ENCODE results near the gene ADCY6. TPM values are rescaled to one million over a fixed set of nuclear protein-coding genes. Genes with fewer than 3 reads are reported as not detected.

ADCY6 gene
- total RNA-seq, 2 experiments from 2014 or later: not detected

DNA sequence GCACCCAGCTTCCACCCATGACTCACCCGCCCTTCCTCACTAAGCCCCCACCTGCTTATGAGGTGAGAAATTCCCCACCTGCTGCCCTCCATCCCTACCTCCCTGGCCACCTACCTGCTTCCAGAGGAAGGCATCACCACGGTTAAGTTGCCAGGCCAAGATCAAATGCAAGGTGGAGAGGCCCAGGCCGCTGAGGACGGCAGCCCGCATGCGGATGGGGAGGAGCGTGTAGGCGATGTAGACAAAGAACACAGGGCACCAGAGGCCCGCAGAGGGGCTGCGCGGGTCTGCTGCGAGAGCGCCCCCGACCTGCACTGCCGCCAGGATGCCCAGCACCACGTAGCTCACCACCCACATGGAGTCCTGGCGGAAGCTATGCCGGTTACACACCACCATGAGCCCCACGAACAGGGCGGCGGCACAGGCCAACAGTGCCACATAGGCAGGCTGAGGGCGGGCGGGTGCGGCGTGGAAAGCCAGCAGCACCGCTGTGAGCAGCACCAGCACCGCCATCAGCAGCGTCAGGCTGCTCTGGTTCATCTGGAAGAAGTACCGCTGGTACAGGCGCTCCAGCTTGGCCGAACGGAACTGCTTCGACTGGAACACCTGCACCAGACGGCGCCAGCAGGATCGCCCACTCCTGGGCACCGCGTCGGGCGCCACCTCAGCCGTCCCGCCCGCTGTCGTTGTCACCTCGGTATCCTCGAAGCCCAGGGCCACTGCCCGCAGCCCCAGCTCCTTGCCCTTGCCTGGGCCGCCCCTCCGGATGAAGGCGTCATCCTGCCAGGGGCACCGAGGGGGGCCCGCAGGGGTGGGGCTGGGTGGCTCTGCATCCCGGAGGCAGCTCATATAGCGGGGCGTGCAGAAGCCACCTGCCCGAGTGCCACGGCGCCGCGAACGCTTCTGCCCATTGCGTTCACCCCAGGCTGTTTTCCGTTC is 6.2 kb downstream of the ADCY6 start:
- no peaks in the 10 kb centered on the region for H3K36me3 ChIP-seq (ENCODE audit: insufficient read depth, low read length)
- CTCF ChIA-PET (ENCODE audit: unreplicated experiment): no interaction called here

DNA sequence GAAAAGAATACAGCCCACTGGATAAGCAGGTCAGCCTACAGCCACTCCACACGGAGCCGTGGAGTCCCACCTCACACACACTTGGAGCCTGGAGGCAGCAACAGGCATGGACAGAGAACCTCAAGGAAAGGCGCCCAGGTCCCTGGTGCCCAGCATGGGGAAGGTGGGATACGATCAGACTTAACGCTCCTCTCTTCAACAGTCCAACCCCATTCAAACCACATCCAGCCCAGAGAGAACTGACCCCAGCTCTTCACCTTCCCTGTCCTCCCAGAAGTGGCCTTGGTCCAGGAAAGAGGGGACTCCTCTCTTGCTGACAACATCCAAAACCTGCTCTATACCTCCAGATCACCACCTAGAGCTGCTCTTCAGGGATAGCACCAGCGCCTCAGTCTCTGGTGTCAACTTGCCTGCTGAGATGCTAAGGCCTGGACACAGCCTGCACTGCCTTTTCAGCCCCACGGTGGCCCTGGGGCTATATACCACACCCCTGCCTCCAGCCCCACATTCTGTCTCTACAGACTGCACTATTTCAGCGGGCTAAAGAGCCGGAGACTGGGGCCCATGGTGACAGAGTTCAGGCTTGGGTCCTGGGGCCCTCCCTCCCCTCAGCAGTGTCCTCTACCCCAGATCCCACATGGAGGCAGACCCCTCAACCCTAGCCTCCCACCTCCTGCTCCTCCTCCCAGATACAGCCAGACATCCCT is 7.0 kb downstream of the ADCY6 start:
- Histone ChIP-seq H4K20me1 (ENCODE audit: insufficient read depth, low read length) (no peaks in the 10 kb centered on the region), H3K4me1 (ENCODE audit: insufficient read depth, low read length, poor library complexity, severe bottlenecking) (no peaks in the 10 kb centered on the region), H3K4me3 (ENCODE audit: low read depth, low read length, poor library complexity, severe bottlenecking) (no peak overlapping the region), H3K36me3 (ENCODE audit: insufficient read depth, low read length) (no peaks in the 10 kb centered on the region), H3K27ac (ENCODE audit: low read depth, low read length, poor library complexity, severe bottlenecking) (no peak overlapping the region), H3K9me2 (ENCODE audit: insufficient read depth, low read length) (no peaks in the 10 kb centered on the region), H3K9me3 (ENCODE audit: low read length) (no peaks in the 10 kb centered on the region), H3K4me2 (ENCODE audit: low read length) (no peak overlapping the region), H3K79me2 (ENCODE audit: insufficient read depth, low read depth, low read length) (no peaks in the 10 kb centered on the region), H2AFZ (ENCODE audit: low read length) (no peak overlapping the region)
- ChIA-PET CTCF (ENCODE audit: unreplicated experiment) (no interaction called here), POLR2A (interaction anchor here (0.6 to 1.0 kb wide), 3 partner anchors 29 to 1496 kb away, joined by 3 to 4 read pairs (median 3); no protein-coding TSS in a partner anchor)
- no peak for TF ChIP-seq EZH2phosphoT487 (IDR thresholded peaks at IDR 0.05; ENCODE audit: borderline replicate concordance, low read depth, low read length)
- TF ChIP-seq, protein P1, sequence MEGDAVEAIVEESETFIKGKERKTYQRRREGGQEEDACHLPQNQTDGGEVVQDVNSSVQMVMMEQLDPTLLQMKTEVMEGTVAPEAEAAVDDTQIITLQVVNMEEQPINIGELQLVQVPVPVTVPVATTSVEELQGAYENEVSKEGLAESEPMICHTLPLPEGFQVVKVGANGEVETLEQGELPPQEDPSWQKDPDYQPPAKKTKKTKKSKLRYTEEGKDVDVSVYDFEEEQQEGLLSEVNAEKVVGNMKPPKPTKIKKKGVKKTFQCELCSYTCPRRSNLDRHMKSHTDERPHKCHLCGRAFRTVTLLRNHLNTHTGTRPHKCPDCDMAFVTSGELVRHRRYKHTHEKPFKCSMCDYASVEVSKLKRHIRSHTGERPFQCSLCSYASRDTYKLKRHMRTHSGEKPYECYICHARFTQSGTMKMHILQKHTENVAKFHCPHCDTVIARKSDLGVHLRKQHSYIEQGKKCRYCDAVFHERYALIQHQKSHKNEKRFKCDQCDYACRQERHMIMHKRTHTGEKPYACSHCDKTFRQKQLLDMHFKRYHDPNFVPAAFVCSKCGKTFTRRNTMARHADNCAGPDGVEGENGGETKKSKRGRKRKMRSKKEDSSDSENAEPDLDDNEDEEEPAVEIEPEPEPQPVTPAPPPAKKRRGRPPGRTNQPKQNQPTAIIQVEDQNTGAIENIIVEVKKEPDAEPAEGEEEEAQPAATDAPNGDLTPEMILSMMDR (conservative IDR thresholded peaks at IDR 0.05; ENCODE audit: low read length): no peak
- no TSS peak for BruUV-seq (replicated peaks)
- DNase-seq (ENCODE audit: low spot score): no peak
- intact Hi-C loops (cut with micrococcal nuclease; ENCODE audit: unreplicated experiment): no loop called here

More for the DNA sequence above, 6.2 kb downstream of the ADCY6 start:
- no peak for DNase-seq (ENCODE audit: low spot score)
- Histone ChIP-seq H3K9me2 (ENCODE audit: insufficient read depth, low read length) (no peaks in the 10 kb centered on the region), H3K9me3 (ENCODE audit: low read length) (no peaks in the 10 kb centered on the region), H3K4me2 (ENCODE audit: low read length) (no peak overlapping the region), H3K27ac (ENCODE audit: low read depth, low read length, poor library complexity, severe bottlenecking) (no peak overlapping the region), H2AFZ (ENCODE audit: low read length) (no peak overlapping the region), H4K20me1 (ENCODE audit: insufficient read depth, low read length) (no peaks in the 10 kb centered on the region), H3K4me1 (ENCODE audit: insufficient read depth, low read length, poor library complexity, severe bottlenecking) (no peaks in the 10 kb centered on the region), H3K4me3 (ENCODE audit: low read depth, low read length, poor library complexity, severe bottlenecking) (no peak overlapping the region), H3K79me2 (ENCODE audit: insufficient read depth, low read depth, low read length) (no peaks in the 10 kb centered on the region)
- intact Hi-C loops (cut with micrococcal nuclease; ENCODE audit: unreplicated experiment): no loop called here
- POLR2A ChIA-PET: interaction anchor here (0.6 kb wide), 1 partner anchor 39 kb away, joined by 4 read pairs; no protein-coding TSS in a partner anchor
- no TSS peak for BruUV-seq (replicated peaks)
- no peak for TF ChIP-seq EZH2phosphoT487 (IDR thresholded peaks at IDR 0.05; ENCODE audit: borderline replicate concordance, low read depth, low read length)
- TF ChIP-seq, protein P1 (conservative IDR thresholded peaks at IDR 0.05; ENCODE audit: low read length): no peak
